A673 (cell line): ENCODE results near the gene MRPL38. TPM values are rescaled to one million over a fixed set of nuclear protein-coding genes. Genes with fewer than 3 reads are reported as not detected.

Source experiments
- BruUV-seq: library from RNA; stranded (reverse); fragments of 400-500 nt; replicated peaks from 2 replicates; lab custom pipeline; 2021; lab: Mats Ljungman, UMichigan
- CTCF ChIA-PET: fragments of 300-600 bp; sonication (Branson Sonifier 250); formaldehyde crosslinking; loops from one replicate; lab custom pipeline; 2022; ENCODE audit warnings: antibody characterized with exemption; lab: Charles Lee
- POLR2A ChIA-PET: fragments of 300-600 bp; sonication (Branson Sonifier 250); formaldehyde crosslinking; loops from one replicate; lab custom pipeline; 2022; ENCODE audit warnings: antibody characterized with exemption; ENCODE audit not compliant: low non-redundant PET; lab: Charles Lee
- DNase-seq: peaks from one replicate; pipeline ENCODE4 v3.0.0-alpha.2; 2015; ENCODE audit warnings: low spot score
- H3K27ac ChIP-seq: fragments of 200-600 bp; sonication (generic); 2 replicates; pipeline ENCODE4 v1.5.1; 2016; ENCODE audit warnings: mixed run types, low read depth, mild to moderate bottlenecking, mixed read lengths, antibody characterized with exemption, low read length; ENCODE audit not compliant: poor library complexity, severe bottlenecking
- H3K27me3 ChIP-seq: fragments of 200-600 bp; sonication (generic); replicated peaks from 2 replicates; pipeline ENCODE4 v1.6.1; 2017; ENCODE audit warnings: mixed run types, low read depth, mild to moderate bottlenecking, mixed read lengths, antibody characterized with exemption, low read length; ENCODE audit not compliant: insufficient read depth, poor library complexity
- H3K36me3 ChIP-seq: fragments of 200-600 bp; sonication (generic); 2 replicates; pipeline ENCODE4 v1.6.1; 2016; ENCODE audit warnings: mixed run types, mild to moderate bottlenecking, mixed read lengths, antibody characterized with exemption, low read length; ENCODE audit not compliant: insufficient read depth, poor library complexity, severe bottlenecking
- H3K4me1 ChIP-seq: fragments of 200-600 bp; sonication (generic); 2 replicates; pipeline ENCODE4 v1.6.1; 2017; ENCODE audit warnings: mixed run types, mild to moderate bottlenecking, mixed read lengths, antibody characterized with exemption, low read length; ENCODE audit not compliant: insufficient read depth, poor library complexity, severe bottlenecking
- H3K4me3 ChIP-seq: fragments of 200-600 bp; sonication (generic); 2 replicates; pipeline ENCODE4 v1.5.1; 2016; ENCODE audit warnings: low read depth, mixed run types, mild to moderate bottlenecking, mixed read lengths, low read length; ENCODE audit not compliant: poor library complexity, severe bottlenecking
- H3K9me3 ChIP-seq: fragments of 200-600 bp; sonication (generic); 2 replicates; pipeline ENCODE4 v1.6.1; 2016; ENCODE audit warnings: mixed run types, low read depth, mild to moderate bottlenecking, mixed read lengths, antibody characterized with exemption, low read length; ENCODE audit not compliant: poor library complexity, severe bottlenecking
- CTCF ChIP-seq: fragments of 300-800, 200-600 bp; sonication (generic); conservative IDR thresholded peaks from 2 replicates; pipeline ENCODE4 v1.5.1; 2017; ENCODE audit warnings: low read depth, mild to moderate bottlenecking, antibody characterized with exemption, low read length, moderate library complexity, mixed read lengths
- EZH2 ChIP-seq: fragments of 200-600 bp; sonication (generic); IDR thresholded peaks from 2 replicates; pipeline ENCODE4 v1.6.1; 2017; ENCODE audit warnings: borderline replicate concordance, low read depth, mild to moderate bottlenecking, mixed read lengths, antibody characterized with exemption, low read length; ENCODE audit not compliant: poor library complexity, severe bottlenecking
- intact Hi-C: fragments of 100-400 bp; cut with micrococcal nuclease; formaldehyde crosslinking; loops from one replicate; pipeline ENCODE4 v1.10.0; 2022; ENCODE audit not compliant: unreplicated experiment
- total RNA-seq: library from RNA; stranded (reverse); gene quantifications from 2 replicates; pipeline ENCODE4 v1.2.3, GENCODE V29; 2021

Gene MRPL38
- total RNA-seq, 1 experiment from 2014 or later: 167 TPM

DNA sequence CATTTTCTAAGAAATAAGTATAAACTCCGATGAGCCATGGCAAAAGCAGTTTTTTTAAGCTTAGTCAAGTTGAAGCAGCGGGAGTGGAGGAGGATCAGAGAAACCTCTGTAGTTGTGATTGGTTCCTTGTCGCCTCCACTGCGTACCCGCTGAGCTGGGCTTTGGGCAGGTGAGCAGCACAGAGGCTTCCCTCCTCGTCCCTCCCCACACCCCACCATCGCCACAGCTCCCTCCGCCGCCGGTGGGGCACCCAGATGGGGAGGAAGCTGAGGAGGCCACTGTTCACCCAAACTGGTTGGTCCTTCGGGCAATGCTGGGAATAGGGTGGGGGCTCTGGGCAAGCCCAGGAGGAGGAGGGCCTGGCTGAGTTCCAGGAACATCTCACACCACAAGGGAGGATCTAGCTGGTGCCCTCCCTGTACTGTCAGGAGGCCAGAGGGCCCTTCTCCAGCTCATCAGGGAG lies 5.2 kb upstream of the MRPL38 start:
- DNase-seq: no peak
- ChIA-PET CTCF (no interaction called here), POLR2A (no interaction called here)

GRCh38 chr17:75909051-75909811 lies 4.5 kb upstream of the MRPL38 start:
- H3K27me3 ChIP-seq: no peaks in the 10 kb centered on the region
- H3K4me1 ChIP-seq: no peaks in the 10 kb centered on the region
- POLR2A ChIA-PET: no interaction called here
- DNase-seq: no peak
- H3K9me3 ChIP-seq: no peaks in the 10 kb centered on the region
- intact Hi-C loops: no loop called here
- no TSS peak for BruUV-seq
- H3K27ac ChIP-seq: no peak overlapping the region
- no peak for TF ChIP-seq EZH2
- no peak for TF ChIP-seq CTCF
- CTCF ChIA-PET: no interaction called here
- H3K4me3 ChIP-seq: no peak overlapping the region
- H3K36me3 ChIP-seq: peaks cover 8% of the 10 kb centered on the region

More for the DNA sequence above, 5.2 kb upstream of the MRPL38 start:
- H3K36me3 ChIP-seq: peaks cover 12% of the 10 kb centered on the region
- no peaks in the 10 kb centered on the region for H3K27me3 ChIP-seq
- H3K27ac ChIP-seq: no peak overlapping the region
- H3K9me3 ChIP-seq: no peaks in the 10 kb centered on the region
- H3K4me1 ChIP-seq: no peaks in the 10 kb centered on the region
- intact Hi-C loops: no loop called here
- BruUV-seq: no TSS peak
- no peak overlapping the region for H3K4me3 ChIP-seq
- TF ChIP-seq CTCF: no peak
- TF ChIP-seq EZH2: no peak

GRCh38 chr17:75908201-75908600 lies 3.5 kb upstream of the MRPL38 start:
- H3K9me3 ChIP-seq: no peaks in the 10 kb centered on the region
- no peak for DNase-seq
- peaks cover 4% of the 10 kb centered on the region for H3K36me3 ChIP-seq
- ChIA-PET POLR2A (no interaction called here), CTCF (no interaction called here)
- no peak overlapping the region for H3K27ac ChIP-seq
- H3K4me3 ChIP-seq: no peak overlapping the region
- TF ChIP-seq CTCF (no peak), EZH2 (no peak)
- no TSS peak for BruUV-seq
- intact Hi-C loops: no loop called here
- no peaks in the 10 kb centered on the region for H3K27me3 ChIP-seq
- H3K4me1 ChIP-seq: peaks cover 8% of the 10 kb centered on the region
